ENCODE measurements around the gene SFRP2.

The SFRP2 gene

DNA sequence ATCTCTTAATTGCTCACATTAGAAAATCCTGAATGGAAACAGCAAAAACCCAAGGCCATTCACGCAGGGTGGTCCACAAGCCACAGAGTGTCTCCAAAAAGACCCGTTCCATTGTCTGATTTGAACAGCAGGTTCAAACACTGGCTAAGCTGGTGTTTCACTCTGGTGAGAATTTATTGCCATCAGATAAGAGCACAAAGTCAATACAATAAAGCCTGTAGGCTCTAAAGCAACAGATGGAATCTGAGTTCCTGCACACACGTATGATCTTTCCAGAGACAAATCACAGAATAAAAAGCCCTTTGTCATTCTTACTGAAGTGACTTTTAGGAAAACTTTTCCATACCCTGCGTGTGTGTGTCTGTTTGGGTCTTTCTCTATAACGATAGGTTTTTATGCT lies 5.1 kb upstream of the SFRP2 start:
- no peak for DNase-seq

DNA sequence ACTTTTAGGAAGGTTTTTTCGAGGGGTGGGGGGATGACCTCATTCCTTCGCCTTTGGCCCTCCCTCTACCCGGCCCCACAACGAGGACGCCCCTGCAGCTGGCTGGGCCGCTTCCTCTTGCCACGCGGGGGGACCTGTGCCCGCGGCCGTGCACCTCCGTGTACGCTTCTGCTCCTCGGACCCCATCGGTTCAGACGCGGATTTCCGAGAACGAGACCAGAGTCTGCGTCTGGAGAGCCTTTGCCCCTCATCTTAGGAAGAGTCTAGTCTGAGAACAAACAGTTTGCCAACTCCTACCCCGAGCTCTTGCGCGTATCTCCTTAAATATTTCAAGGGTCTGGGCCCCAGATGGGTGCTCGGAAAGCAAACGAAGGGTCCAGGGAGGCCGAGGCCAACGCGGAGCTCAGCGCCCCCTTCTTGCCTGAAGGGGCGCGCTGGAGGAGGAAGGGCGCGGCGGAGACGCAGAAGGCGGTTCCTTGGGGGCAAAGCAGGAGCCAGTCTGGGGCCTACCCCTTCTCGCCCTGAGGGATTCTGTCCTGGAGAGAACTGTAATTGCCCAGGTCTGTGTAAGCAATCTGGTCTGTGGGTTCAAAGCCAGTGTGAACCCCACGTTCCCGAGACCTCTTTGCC lies 3.9 kb upstream of the SFRP2 start:
- DNase-seq = no peak

DNA sequence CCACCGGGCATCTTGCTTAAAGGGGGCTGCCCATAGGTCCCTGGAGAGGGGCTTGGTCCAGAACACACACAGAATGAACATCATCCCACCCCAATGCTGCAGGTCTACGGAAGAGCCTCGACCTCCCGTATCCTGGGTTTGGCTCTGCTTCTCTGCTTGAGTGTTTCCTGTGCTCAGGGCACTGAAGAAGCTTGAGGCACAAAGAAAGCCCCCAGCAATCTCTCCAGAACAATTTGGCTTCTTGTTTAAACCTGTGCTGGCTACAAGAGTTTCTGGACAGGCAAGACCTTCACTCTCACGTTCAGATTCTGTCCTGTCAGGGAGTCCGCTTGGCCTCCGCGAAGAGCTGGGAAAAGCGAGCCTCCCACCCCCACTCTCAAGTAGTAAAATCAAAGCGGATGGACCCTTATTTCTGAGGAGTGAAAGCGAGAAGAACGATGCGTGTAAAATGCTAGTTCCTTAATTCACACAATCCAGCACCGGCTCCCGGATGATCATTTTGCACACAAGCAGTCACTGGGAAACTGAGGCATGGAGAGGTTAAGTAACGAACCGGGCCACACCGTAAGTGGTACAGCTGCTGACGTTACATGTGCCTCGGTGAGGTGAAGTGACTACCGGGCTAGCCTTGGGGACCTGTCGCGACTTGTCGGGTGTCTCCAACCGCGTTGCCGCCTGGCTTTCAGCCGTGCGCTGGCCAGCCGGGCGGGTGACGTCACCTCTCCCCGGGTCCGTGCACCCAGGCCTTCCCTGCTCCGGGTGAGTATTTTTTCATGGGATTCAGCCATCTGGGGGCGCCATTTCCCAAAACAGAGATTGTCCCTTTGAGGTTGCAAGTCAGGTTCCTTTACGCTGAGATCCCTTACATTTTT lies 3.1 kb upstream of the SFRP2 start:
- DNase-seq = peak; percentile 20

DNA sequence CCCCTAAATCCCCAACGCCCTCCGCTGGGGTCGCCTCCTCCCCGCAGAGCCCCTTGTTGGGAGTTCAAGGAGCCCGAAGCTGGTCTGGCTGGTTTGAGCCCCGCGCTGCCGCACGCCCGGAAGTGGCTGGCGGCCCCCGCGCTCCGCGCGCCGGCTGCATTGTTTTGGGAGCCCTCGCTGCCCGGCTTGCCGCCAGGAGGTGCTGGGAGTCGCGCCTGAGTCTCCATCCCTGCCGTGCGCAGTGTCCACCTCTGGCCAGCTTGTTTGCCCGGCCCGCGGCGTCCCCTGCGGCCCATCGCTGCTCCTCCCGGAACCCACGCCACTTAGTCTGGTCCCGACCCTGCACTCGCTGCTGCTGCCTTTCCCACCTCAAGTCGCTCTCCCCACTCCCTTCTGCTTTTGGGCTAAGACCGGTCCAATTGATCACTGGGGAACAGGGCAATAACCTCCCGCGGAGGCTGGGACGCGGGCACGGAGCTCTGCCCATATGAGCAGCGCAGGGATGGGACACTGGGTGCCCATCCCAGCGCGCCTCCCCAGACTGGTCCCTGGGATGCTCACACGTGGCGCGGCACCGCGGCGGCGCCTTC lies 2.2 kb upstream of the SFRP2 start:
- no peak for DNase-seq

DNA sequence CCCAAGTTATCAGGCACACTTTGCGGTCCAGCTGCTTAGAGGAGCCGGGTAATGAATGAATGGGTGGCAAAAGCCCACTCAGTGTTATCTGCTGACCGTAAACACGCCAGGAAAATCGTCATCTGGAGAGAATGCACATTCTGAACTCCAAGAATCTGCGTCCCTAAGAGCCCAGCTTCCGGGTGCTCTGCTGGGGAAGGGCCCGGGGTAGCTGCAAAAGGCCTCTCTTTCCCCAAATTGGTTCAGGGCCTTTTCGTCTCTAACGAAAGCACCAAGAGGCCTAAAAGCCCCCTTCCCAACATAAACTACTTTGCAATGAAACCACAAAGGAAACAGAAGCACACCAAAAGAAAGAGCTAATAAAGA lies 1.6 kb upstream of the SFRP2 start:
- no peak for DNase-seq

DNA sequence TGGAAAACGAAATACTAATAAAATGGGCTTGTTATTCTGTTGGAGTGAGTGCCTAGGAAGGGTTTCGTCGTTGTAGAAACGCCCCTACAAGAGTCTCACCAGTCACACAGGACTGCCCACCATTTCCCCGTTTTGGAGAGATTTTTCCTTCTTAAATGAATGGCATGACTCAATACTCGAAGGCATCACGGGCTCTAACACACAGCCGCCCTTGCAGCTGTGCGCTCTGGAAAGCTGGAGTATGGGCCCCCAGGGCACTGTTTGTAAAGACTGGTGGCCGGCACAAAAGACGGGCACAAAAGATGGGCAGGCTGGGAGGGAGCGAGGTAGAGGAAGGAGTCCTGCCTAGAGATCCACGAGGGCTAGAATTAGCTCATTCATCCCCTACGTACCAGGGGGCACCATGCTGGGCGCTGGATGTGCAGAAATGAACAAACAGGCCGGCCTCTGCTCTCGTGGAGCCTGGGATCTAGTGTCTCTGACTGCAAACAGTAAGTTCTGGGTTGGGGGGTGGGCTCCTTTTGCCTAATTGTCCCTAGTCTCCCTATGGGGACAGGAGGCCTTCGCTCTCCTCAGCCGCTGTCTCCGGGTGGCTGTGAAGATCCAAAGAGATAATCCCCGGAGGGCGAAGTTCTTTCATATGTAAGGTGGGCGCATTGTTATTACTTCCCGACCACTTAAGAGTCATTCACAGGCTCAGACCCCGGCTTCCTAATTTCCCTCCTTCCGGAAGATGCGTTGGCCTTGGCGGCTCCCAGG lies 1.0 kb upstream of the SFRP2 start:
- no peak for DNase-seq

DNA sequence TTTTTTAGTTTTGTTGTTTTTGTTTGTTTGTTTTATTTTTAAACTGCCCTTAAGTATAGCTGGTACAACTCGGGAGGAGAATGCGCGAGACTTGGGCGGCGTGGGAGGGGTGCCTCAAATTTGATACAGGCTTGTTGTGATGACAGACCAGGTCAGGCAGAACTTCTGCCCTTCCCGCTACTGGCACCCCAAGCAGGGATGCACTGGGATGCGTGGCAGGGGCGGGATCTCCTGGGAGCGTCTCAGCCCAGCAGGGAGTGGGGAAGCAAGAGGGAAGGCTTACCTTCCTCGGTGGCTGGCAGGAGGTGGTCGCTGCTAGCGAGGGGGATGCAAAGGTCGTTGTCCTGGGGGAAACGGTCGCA lies 851 bp downstream of the SFRP2 start:
- DNase-seq = no peak

DNA sequence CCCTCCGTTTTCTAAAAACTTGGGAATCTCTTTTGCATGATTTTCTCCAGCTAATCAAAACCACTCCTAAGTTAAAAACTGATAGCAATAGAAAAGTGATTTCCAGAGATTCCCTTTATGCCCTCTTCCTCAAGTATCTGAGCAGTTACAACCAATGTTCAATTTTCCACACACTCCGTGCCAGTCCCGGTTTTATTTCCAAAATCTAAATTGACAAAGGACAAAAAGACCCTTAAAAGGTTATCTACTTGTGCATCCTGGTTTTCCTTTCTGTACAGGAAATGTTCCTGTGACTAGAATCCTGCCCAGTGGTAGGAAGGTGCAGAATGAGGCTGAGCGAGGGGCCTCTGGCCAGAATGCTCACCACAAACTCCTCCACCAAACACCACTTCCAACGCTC lies 1.3 kb downstream of the SFRP2 start:
- no peak for DNase-seq

DNA sequence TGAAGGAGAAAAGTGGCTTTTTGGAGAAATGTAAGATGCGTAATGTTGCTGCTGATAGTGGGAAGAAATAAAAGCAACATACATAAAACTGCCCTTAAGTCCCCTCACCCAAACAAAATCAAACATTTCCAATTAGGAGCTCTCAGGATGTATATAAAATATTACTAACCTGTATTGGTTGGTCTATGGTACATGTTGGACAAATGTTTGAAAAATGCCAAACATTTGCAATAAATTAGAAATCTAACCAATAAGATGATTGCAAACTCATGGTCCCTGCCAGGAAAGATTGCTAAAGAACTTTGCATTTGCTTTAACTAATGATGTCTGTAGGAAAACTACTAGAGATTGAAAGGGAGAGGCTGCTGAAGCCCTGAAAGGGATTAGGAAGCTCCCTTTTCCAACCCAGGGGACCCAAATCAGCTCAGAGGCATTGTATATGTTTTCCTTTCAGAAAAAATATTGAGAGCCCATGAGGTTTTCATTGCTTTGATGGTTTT lies 1.8 kb downstream of the SFRP2 start:
- DNase-seq = no peak

DNA sequence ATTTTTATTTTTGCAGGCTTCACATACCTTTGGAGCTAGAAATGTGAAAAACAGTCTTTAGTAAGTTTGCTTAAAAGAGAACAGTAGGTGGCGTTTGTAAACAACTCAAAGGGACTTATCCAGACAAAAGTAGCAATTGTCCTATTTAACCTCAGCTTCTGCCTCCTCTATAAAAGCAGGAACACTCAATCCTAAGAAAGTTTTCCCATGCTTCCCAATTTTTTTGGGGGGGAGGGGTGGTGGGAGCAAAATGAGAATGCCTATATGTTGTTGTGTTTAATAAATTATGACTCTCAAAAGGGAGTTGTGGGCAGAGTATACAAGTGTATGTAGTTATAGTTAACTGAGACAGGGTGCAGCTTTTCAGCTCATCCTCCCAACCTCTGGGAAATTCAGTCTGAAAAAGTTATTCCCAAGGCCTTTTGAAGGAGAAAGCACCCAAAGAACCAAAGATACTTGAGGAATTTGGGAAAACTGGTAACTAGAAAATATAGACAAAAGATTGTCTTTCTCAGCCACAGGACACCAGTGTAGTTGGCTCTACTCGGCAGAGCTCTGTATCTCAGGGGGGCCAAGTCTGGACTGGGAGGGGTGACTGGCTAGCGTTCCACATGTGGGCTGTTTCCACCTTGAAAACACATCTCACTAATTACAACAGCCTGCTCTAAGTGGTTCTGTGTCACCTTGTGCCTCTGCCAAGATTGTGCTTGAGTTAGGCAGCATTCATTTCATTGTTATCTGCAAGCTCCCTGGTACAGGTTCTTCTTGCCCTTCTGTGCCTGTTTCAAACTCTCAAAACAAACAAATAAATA lies 2.8 kb downstream of the SFRP2 start:
- peak; percentile 29 for DNase-seq

DNA sequence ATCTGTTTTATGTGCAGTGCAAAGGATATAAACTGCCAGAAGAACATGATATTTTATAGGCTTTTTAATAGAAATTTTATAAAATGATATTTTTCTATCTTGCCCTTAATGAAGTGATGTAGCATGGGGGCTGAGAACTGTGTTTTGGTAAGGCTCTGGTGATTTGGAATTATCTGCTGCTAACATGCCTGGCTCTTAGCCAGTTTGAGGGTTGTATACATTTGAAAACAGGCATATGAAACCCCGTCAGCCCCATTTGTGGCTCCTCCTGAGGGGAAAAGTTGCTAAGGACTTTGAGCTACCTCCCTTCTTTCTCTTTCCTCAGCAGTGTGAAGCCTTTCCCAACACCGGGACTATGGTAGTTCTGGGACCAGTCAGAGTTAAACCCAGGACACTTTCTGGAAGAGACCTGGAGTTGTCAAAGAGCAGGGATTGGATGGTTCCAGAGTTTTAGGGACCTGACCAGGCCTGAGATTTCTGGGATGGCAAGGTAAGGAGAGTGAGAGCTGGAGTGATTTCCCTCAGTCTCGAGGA lies 4.7 kb downstream of the SFRP2 start:
- DNase-seq = no peak

DNA sequence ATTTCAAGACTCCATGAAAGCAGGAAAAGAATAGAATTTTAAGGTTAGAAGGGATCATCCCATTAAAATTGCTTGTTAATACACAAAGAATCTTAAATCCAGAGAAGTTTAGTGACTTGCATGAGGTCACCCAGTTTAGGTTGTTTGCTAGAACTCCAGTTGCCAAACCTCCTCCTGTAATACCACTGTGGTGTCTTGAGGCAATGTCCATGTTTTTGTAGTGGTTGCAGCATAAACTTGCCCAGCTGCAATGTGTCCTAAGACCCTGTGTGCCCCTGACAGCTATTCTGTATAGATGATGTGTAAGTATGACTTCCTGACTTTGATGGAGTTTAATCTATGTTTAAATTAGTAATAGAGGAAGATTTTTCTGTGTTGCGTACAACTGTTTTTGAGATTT lies 6.3 kb downstream of the SFRP2 start:
- no peak for DNase-seq

DNA sequence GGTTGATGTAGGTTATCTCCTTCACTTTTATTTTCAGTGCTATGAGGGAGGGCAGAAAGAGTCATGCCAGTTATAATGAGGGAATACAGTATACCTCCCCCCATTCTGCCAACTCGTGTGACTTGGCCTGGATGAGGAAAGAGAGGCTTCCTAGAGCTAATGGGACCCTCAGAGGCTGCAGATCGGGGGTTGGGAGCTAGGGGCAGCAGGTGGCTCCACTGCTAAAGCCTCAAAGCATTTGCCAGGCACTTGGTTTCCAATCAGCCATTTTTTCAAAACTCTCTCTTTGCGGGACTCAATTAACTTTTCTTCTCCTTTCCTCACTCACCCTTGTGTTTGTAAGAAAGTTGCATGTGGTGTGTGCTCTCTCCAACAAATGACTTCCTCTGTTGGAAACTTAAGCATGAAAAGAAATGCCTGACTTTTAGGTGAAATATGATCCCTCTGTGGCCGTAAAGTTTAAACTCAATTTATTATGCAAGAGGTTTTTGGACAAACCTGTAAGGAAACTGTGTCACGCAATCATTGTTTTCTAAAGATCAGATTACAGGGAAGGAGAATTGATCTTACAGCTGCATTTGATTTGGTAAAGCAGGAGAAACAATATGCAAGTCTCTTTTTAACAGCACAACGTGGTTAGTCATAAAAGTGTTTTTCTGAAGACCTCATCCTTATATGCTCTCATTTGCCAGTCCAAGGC lies 7.0 kb downstream of the SFRP2 start:
- DNase-seq = no peak

DNA sequence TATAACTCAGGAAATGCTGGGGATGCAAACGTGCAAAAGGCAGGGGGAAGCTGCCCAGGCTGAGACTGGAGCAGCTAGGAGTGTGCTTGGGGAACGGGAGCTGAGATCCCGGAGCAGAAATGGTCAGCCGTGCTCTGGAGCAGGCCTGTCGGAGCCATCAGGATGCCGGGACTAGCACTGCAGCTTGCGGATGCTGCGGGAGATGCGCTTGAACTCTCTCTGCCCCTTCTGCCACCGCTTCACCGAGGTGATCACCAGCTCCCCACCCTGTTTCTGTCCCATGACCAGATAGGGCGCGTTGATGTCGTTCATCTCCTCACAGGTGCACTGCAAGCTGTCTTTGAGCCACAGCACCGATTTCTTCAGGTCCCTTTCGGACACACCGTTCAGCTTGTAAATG lies 7.6 kb downstream of the SFRP2 start:
- DNase-seq = no peak

DNA sequence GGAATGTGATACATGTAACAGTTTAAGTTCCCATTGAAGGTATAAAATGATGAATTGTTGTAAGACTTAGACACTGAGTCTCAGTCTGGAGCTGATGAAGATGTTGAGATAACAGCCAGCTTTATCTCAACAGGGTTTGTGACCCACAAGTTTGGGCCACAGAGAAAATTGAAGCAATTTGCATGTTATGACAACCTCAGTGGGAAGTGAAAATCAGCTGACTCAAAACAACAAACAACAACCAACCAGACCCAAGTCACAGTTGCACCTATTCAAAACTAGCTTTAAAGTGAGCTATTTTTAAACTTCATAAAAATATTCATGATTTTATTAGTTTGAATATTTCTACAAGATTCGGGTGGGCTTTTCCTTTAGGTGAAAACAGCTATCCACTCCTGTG lies 8.0 kb downstream of the SFRP2 start:
- no peak for DNase-seq

DNA sequence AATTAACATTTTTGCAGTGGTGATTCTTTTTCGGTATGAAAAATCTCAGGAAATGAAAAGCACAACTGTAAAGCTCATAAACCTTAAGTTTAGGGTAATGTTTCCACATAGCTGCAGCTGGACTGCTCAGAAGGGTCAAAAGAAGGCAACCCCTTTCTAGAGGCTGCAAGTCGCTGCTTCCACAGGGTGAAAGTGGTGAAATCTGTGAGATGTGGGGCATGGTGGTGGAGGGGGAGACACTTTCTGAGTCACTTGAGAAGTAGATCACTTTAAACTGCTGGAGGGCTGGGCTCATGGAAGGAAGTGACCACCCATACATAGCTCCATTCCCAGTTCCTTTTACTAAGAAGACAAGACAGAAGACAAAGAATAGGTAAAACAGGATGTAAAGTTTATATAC lies 8.7 kb downstream of the SFRP2 start:
- no peak for DNase-seq

DNA sequence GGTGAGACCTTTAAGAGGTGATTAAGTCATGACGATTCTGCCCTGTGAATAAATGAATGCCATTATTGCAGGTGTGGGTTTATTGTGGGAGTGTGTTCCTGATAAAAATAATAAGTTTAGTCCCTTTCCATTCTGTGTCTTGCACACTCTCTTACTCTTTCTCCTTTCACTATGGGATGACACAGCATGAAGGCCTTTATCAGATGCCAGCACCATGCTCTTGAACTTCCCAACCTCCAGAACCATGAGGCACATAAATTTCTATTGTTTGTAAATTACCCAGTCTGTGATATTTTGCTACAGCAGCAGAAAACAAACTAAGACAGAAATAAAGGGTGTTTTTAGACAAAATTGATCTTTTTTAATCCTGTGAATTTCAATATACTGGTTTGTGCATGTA lies 10.5 kb downstream of the SFRP2 start:
- DNase-seq = no peak

DNA sequence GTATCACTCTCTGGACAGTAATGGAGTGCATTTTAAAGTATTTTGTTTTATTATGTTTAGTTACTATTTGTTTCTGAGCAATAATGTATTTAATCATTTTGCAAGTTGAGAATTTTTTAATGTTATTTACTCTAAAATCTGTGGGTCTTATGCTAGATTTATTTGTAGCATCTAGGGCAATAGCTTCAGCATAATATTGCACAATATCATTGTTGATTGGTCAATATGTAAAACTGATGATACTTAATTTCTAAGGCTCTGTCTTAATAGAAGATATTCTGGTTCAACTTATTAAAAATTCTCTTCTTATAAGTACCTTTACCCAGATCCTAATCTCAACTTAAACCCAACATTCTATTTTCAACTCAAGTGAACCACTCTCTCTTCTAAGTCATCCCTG lies 11.5 kb downstream of the SFRP2 start:
- DNase-seq = no peak

DNA sequence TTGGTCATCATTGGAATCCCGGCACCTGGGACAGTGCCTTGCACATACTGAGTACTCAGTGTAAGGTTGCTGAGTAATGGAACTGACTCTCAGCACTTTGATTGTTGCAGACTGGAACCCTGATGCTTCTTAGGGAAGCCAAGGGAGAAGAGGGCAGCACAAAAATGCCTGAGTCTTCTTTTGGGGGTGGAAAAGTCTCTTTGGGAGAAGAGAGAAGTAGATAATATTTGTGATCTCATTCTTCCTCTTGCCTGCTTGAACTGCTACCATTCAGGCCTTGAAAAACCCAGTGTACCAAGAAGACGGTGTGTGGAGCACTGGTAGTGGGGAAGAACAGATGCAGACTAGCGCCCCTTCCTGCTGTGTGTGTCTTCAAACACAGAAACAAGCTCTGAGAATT lies 12.3 kb downstream of the SFRP2 start:
- DNase-seq = no peak

DNA sequence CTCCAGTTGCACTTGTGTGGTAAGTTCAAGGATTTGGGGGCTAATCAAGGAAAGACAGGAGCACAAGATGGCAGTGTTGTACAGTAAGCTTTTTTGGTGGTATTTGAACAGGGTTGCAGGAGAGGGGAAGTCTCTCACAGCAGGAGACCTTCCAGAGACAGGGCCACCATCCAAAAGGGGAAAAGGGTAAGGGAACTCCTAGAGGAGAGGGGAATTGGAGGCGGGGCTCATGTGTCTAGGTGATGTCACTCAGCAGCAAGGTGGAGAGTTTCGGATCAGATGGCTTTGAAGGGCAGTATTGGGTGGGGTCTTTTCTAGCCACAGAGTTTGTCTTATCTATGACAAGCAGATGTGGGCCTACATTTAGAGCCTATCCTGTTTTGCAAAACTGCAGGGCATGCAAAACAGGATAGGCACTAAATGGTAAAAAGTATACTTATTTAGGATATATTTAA lies 15.6 kb downstream of the SFRP2 start:
- no peak for DNase-seq

DNA sequence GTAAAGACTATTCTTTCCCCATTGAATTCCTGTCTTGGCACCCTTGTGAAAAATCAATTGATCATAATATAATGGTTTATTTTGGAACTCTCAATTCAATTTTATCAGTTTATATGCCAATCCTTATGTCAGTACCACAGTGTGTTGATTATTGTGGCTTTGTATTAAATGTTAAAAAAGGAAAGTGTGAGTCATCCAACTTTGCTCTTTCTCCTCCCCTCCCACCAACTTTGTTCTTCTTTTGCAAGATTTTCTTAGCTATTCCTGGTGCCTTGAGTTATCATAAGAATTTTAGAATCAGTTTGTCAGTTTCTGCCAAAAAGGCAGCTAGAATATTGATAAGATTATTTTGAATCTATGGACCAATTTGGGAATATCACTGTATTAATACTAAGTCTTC lies 17.8 kb downstream of the SFRP2 start:
- DNase-seq = no peak

DNA sequence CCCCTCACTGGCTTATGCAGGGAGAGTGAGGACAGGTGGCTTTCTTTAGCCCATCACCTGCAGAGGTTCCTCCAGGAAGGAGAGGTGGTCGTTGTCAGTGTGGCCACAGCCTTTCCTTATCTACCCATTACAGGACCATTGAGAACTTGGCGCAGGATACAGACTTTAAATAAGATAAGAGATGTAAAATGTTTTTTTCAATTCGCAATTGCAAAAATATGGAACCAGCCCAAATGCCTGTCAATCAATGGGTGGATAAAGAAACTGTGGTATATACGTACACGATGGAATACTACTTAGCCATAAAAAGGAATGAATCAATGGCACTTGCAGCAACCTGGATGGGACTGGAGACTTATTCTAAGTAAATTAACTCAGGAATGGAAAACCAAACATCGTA lies 22.1 kb downstream of the SFRP2 start:
- no peak for DNase-seq

Data from CD4-positive, alpha-beta T cell treated with Interleukin-21 for 1 hour (primary cell).